Left ventricle myocardium inferior (tissue), 1 donor: ENCODE measurements around the gene STK11IP. TPM values are rescaled to one million over a fixed set of nuclear protein-coding genes. Genes with fewer than 3 reads are reported as not detected.
A peak's percentile ranks its signal among the peaks of the same experiment; 100 is the strongest.

Experiments used
- DNase-seq: peaks from one replicate; pipeline ENCODE4 v3.0.0-alpha.2; 2020
- H3K27ac ChIP-seq: fragments of 200-600 bp; replicated peaks from 2 replicates; pipeline ENCODE4 v1.8.0; 2021
- H3K27me3 ChIP-seq: fragments of 200-600 bp; 2 replicates; pipeline ENCODE4 v1.8.0; 2021; ENCODE audit warnings: low read depth
- H3K36me3 ChIP-seq: fragments of 200-600 bp; 2 replicates; pipeline ENCODE4 v1.8.0; 2021
- H3K4me1 ChIP-seq: fragments of 200-600 bp; 2 replicates; pipeline ENCODE4 v1.8.0; 2021
- H3K4me3 ChIP-seq: fragments of 200-600 bp; 2 replicates; pipeline ENCODE4 v1.8.0; 2021; ENCODE audit warnings: mild to moderate bottlenecking, moderate library complexity
- H3K9me3 ChIP-seq: fragments of 200-600 bp; replicated peaks from 2 replicates; pipeline ENCODE4 v1.8.0; 2021
- intact Hi-C: fragments of 100-400 bp; cut with micrococcal nuclease; formaldehyde crosslinking; loops from one replicate; pipeline ENCODE4 v1.11.0; 2022
- total RNA-seq: library from RNA; stranded (reverse); fragmentation: NEBNext Ultra II Directional; extraction: Animal tissue kit (Norgen Biotek cat#: 25700); gene quantifications from one replicate; pipeline ENCODE4 v1.2.1, GENCODE V29; 2021
- TF ChIP-seq, protein P1 (sequence below): fragments of 200-600 bp; IDR thresholded peaks from 2 replicates; pipeline ENCODE4 v1.8.0; 2021; ENCODE audit warnings: antibody characterized with exemption, mild to moderate bottlenecking, borderline replicate concordance
- donor health status: DM: no; HTN: yes; CAD: no; lungs with severe emphysema.

STK11IP gene
- total RNA-seq, 1 donor from 2014 or later = 15.9 TPM

DNA sequence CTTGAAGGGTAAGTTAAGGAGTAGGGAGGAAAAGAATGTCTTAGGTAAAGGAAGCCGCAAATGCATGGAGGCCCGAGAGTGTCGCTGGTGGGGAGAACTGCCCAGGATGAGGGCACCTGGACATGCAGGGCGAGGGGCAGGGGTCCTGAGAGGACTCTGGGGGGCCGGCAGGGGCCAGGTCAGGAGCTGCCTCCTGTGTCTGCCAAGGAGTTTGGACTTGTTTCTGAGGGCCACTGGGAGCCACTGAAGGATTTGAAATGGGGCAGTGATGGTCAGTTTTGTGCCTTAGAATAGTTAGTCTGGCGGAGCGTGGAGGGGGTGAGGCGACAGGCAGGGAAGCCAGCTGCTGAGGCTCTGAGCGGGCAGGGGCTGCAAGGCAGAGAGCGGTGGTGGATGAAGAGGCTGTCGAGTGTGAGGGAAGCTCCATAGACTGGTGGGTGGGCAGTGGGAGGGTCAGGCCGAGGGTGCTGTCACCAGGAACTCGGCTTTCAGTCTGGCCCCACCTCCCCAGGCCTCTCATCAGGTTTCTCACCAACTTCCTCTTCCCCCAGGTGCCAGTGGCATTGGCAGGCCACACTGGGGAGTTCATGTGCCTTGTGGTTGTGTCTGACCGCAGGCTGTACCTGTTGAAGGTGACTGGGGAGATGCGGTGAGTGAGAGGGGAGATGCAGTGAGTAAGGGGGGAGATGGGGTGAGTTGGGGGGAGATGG is 15.1 kb downstream of the STK11IP start:
- H3K4me3 ChIP-seq = no peak overlapping the region
- no peak for DNase-seq
- H3K36me3 ChIP-seq = peaks cover 51% of the 10 kb centered on the region
- H3K9me3 ChIP-seq = no peaks in the 10 kb centered on the region
- intact Hi-C loops = no loop called here
- TF ChIP-seq, protein P1, sequence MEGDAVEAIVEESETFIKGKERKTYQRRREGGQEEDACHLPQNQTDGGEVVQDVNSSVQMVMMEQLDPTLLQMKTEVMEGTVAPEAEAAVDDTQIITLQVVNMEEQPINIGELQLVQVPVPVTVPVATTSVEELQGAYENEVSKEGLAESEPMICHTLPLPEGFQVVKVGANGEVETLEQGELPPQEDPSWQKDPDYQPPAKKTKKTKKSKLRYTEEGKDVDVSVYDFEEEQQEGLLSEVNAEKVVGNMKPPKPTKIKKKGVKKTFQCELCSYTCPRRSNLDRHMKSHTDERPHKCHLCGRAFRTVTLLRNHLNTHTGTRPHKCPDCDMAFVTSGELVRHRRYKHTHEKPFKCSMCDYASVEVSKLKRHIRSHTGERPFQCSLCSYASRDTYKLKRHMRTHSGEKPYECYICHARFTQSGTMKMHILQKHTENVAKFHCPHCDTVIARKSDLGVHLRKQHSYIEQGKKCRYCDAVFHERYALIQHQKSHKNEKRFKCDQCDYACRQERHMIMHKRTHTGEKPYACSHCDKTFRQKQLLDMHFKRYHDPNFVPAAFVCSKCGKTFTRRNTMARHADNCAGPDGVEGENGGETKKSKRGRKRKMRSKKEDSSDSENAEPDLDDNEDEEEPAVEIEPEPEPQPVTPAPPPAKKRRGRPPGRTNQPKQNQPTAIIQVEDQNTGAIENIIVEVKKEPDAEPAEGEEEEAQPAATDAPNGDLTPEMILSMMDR = no peak
- H3K4me1 ChIP-seq = peaks cover 48% of the 10 kb centered on the region
- H3K27me3 ChIP-seq = no peaks in the 10 kb centered on the region
- no peak overlapping the region for H3K27ac ChIP-seq

DNA sequence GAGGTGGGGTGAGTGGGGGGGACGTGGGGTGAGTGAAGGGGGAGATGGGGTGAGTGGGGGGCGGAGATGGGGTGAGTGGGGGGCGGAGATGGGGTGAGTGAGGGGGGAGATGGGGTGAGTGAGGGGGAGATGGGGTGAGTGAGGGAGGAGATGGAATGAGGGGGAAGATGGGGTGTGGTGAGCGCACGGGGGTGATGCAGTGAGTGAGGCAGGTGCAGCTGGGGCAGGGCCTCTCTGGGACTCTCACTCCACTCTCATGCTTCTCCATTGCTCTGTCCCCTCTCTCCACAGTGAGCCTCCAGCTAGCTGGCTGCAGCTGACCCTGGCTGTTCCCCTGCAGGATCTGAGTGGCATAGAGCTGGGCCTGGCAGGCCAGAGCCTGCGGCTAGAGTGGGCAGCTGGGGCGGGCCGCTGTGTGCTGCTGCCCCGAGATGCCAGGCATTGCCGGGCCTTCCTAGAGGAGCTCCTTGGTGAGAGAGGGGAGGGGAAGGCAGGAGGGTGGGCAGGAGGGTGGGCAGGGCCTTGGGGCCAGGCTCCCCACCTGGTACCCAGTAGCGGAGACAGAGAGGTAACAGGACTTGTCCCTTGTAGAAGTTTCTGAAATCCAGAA is 15.9 kb downstream of the STK11IP start:
- intact Hi-C loops = no loop called here
- Histone ChIP-seq H3K36me3 (peaks cover 44% of the 10 kb centered on the region), H3K4me1 (peaks cover 57% of the 10 kb centered on the region), H3K27me3 (no peaks in the 10 kb centered on the region), H3K9me3 (no peaks in the 10 kb centered on the region), H3K4me3 (no peak overlapping the region), H3K27ac (no peak overlapping the region)
- DNase-seq = no peak
- TF ChIP-seq, protein P1 = no peak

DNA sequence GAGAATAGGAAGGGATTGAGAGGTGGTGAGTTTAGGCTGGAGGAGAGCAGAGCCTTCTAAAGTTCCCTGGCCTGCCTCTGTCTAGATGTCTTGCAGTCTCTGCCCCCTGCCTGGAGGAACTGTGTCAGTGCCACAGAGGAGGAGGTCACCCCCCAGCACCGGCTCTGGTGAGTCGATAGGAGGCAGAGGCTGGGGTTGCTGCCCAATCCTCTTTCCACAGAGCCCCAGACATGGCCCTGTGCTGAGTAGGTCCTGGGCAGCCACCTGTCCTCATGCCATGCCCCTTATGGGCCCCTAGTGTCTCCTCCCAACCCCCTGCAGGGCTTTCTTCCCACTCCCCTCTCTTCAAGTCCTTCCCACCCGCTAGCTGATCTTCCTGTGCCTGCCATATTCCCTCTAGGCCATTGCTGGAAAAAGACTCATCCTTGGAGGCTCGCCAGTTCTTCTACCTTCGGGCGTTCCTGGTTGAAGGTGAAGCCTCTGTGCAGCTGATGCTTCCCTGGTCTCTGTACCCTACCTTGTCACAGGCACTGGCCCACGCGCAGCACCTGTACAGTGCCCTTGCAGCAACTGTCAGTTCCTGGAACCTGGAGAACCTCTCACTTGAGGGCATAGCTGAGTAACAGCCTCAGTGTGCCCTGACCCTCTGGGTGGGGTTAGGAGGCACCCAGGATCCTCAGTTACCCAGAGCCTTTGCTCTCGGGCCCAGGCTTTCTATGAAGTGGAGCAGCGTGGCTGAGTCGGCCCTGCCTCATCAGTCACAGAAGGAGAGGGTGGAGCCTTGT is 16.6 kb downstream of the STK11IP start:
- DNase-seq = no peak
- Histone ChIP-seq H3K27ac (peak overlapping the region; percentile 87), H3K4me1 (peaks cover 55% of the 10 kb centered on the region), H3K4me3 (no peak overlapping the region), H3K36me3 (peaks cover 37% of the 10 kb centered on the region), H3K27me3 (no peaks in the 10 kb centered on the region), H3K9me3 (no peaks in the 10 kb centered on the region)
- intact Hi-C loops = no loop called here
- TF ChIP-seq, protein P1 = no peak

DNA sequence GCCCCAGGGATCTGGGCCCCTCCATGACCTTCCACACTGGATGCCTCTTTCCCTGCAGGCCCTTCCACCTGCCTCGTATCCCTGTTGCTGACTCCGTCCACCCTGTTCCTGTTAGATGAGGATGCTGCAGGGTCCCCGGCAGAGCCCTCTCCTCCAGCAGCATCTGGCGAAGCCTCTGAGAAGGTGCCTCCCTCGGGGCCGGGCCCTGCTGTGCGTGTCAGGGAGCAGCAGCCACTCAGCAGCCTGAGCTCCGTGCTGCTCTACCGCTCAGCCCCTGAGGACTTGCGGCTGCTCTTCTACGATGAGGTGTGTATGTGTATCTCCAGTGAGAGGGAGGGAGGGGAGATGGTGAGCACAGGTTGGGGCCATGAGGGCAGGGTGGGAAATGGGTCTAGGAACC is 17.4 kb downstream of the STK11IP start:
- no peak overlapping the region for H3K4me3 ChIP-seq
- no peaks in the 10 kb centered on the region for H3K27me3 ChIP-seq
- TF ChIP-seq, protein P1 = no peak
- H3K9me3 ChIP-seq = no peaks in the 10 kb centered on the region
- H3K4me1 ChIP-seq = peaks cover 49% of the 10 kb centered on the region
- peaks cover 36% of the 10 kb centered on the region for H3K36me3 ChIP-seq
- no peak for DNase-seq
- peak overlapping the region; percentile 87 for H3K27ac ChIP-seq
- intact Hi-C loops = no loop called here

DNA sequence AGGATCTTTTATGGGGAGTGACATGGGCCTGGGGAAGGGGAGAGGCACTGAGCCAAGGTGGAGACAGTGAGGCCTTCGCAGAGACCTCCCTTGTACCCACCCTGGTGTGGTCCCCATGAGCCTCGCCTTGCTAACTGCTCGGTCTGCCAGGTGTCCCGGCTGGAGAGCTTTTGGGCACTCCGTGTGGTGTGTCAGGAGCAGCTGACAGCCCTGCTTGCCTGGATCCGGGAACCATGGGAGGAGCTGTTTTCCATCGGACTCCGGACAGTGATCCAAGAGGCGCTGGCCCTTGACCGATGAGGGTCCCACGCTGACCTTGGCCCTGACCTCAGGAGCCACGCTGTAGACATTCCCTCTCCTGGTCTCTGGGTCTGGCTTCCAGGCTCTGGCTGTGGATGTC is 18.2 kb downstream of the STK11IP start:
- TF ChIP-seq, protein P1 = no peak
- Histone ChIP-seq H3K27me3 (no peaks in the 10 kb centered on the region), H3K4me3 (no peak overlapping the region), H3K4me1 (peaks cover 42% of the 10 kb centered on the region), H3K9me3 (no peaks in the 10 kb centered on the region), H3K36me3 (peaks cover 34% of the 10 kb centered on the region), H3K27ac (peak overlapping the region; percentile 87)
- intact Hi-C loops = no loop called here
- DNase-seq = no peak
